Gastroesophageal sphincter (tissue), 3 donors: ENCODE measurements around the gene ARHGAP24.

ENCODE experiments used
- CTCF ChIP-seq, 4 experiments: fragments of 200-600 bp in 2 of 4; fragments of 450-650 bp in 2 of 4; sonication (generic) in 1 of 4; IDR thresholded peaks; one replicate each; pipeline ENCODE4 v1.5.1; 2017 to 2019; ENCODE audit warnings: antibody characterized with exemption in 4 of 4, mild to moderate bottlenecking in 2 of 4, moderate library complexity in 2 of 4
- POLR2A ChIP-seq, 2 donors: fragments of 450-650 bp; IDR thresholded peaks; one replicate each; pipeline ENCODE4 v1.6.1; 2017; ENCODE audit warnings: antibody characterized with exemption in 2 of 2, mild to moderate bottlenecking in 2 of 2, moderate library complexity in 1 of 2

- no peak for TF ChIP-seq CTCF (IDR thresholded peaks at IDR 0.05)
- TF ChIP-seq POLR2A (IDR thresholded peaks at IDR 0.05) = no peak
These were observed 95.4 kb downstream of the ARHGAP24 start for GRCh38 chr4:85570388-85570787.
